ENCODE measurements around the gene TBATA. TPM values are rescaled to one million over a fixed set of nuclear protein-coding genes. Genes with fewer than 3 reads are reported as not detected.

The TBATA gene
- total RNA-seq, 1 donor from 2014 or later, result not detected

DNA sequence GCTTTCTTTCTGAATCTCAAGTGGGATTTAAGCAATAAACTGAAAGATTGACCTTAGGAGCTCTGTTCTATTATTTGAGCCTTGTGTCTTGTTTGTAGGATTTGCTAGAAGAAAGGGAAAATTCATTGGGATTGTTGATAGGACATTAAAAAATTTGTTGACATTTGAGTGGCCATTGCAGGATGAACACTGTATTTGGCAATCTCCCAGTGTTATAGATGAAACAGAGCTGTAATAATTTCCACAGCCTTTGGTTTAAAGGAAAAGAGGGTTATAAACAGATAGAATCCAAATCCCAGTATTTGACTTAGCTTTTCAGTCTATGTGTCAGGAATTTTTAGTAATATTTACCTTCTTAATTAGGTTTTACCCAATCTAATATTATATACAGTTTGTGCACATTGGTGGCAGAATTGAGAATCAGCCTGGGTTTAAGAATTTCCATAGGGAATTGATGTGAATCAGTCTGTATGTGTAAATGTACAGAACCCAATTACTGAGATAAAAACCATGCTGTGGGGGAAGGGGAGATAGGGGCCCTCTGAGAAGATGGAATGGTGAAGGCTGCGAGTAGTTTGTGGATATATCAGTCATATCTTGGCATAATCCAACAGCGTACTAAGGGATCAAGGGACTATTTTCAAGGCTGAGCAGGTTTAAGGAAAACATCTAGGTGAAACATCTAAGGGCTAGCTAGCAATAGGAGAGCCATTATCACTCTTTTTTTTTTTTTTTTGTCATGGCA is 37.1 kb upstream of the TBATA start:
- Mint-ChIP-seq H3K27ac (ENCODE audit: unreplicated experiment) (no peak overlapping the region), H3K4me3 (ENCODE audit: unreplicated experiment) (no peak overlapping the region), H3K36me3 (ENCODE audit: low read depth, unreplicated experiment) (peaks cover 16% of the 10 kb centered on the region), H3K27me3 (ENCODE audit: unreplicated experiment) (no peaks in the 10 kb centered on the region), H3K9me3 (ENCODE audit: unreplicated experiment) (no peaks in the 10 kb centered on the region), H3K4me1 (ENCODE audit: unreplicated experiment) (peaks cover 5% of the 10 kb centered on the region)
- TF ChIP-seq, protein P1, sequence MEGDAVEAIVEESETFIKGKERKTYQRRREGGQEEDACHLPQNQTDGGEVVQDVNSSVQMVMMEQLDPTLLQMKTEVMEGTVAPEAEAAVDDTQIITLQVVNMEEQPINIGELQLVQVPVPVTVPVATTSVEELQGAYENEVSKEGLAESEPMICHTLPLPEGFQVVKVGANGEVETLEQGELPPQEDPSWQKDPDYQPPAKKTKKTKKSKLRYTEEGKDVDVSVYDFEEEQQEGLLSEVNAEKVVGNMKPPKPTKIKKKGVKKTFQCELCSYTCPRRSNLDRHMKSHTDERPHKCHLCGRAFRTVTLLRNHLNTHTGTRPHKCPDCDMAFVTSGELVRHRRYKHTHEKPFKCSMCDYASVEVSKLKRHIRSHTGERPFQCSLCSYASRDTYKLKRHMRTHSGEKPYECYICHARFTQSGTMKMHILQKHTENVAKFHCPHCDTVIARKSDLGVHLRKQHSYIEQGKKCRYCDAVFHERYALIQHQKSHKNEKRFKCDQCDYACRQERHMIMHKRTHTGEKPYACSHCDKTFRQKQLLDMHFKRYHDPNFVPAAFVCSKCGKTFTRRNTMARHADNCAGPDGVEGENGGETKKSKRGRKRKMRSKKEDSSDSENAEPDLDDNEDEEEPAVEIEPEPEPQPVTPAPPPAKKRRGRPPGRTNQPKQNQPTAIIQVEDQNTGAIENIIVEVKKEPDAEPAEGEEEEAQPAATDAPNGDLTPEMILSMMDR (IDR thresholded peaks at IDR 0.05; ENCODE audit: unreplicated experiment), result no peak
- no peak for DNase-seq (ENCODE audit: low spot score)

DNA sequence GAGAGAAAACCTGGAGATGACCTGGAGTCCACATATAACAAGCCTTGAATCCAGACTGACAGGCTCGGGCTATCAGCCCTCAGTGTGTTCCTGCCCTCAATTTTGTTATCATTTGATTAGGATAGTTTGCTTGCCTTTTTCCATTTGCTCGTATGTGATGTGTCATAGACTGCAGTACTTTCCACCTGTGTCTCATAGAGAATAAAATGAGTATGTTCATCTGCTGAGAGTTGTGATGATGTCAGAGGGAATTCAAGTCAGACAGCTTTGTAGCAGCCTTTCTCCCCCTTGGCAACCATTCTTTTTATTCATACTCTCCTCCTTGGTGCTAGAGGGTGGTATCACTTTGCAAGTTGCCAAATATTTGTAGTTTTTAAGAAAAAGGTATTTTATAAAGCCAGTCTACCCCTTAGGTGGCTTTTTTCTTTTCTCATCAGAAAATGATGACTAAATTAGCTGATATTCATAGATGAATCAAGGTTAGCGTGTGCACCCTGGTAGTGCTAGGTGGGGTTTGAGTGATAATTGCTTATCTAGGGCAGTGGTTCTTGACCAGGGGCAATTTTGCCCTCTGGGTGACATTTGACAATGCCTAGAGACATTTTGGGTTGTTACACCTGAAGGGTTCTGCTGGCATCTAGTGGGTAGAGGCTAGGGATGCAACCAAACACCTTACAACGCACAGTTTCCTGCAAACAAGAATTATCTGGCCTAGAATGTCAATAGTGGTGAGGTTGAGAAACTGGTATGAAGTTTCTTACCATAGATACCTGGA is 36.0 kb upstream of the TBATA start:
- TF ChIP-seq, protein P1 (IDR thresholded peaks at IDR 0.05; ENCODE audit: unreplicated experiment), result no peak
- Mint-ChIP-seq H3K4me1 (ENCODE audit: unreplicated experiment) (peaks cover 10% of the 10 kb centered on the region), H3K27me3 (ENCODE audit: unreplicated experiment) (no peaks in the 10 kb centered on the region), H3K9me3 (ENCODE audit: unreplicated experiment) (no peaks in the 10 kb centered on the region), H3K27ac (ENCODE audit: unreplicated experiment) (peak overlapping the region; percentile 38), H3K4me3 (ENCODE audit: unreplicated experiment) (no peak overlapping the region), H3K36me3 (ENCODE audit: low read depth, unreplicated experiment) (peaks cover 16% of the 10 kb centered on the region)
- no peak for DNase-seq (ENCODE audit: low spot score)

DNA sequence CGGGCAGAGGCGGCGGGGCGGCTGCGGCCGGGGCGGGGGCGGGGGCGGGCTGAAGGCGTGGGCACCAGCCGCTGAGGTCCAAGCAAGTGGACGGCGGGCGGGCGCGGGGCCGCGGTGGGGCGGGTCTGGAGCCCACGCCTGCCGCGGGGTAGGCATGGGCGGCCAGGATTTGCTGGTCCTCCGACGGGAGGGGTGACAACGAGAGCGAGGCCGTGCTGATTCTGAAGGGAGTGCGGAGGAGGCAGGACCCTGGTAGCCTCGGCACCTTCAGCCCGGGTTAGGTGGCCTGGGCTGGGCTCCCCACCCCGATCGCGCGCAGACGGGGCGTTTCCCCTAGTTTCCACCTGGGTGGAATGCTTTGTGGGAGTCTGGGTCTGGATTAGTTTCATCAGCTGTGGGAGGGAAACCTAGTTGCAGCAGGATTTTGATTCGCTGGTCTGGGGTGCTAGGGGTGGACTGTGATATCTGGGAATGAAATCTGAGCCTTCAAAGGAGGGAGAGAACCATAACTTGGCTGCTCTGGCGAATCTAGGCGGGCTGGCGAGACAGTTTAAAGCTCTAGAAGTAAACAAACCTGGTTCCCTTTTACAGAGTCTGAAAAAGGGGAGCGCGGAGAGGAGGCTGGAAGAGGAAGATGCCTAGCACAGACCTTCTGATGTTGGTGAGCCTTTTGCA is 31.2 kb upstream of the TBATA start:
- TF ChIP-seq, protein P1 (IDR thresholded peaks at IDR 0.05; ENCODE audit: unreplicated experiment), result no peak
- H3K4me3 Mint-ChIP-seq (ENCODE audit: unreplicated experiment), result peak overlapping the region; percentile 96
- peak overlapping the region; percentile 77 for H3K27ac Mint-ChIP-seq (ENCODE audit: unreplicated experiment)
- H3K4me1 Mint-ChIP-seq (ENCODE audit: unreplicated experiment), result peaks cover 28% of the 10 kb centered on the region
- peaks cover 3% of the 10 kb centered on the region for H3K27me3 Mint-ChIP-seq (ENCODE audit: unreplicated experiment)
- DNase-seq (ENCODE audit: low spot score), result peak; percentile 71
- H3K36me3 Mint-ChIP-seq (ENCODE audit: low read depth, unreplicated experiment), result peaks cover 16% of the 10 kb centered on the region
- H3K9me3 Mint-ChIP-seq (ENCODE audit: unreplicated experiment), result no peaks in the 10 kb centered on the region

DNA sequence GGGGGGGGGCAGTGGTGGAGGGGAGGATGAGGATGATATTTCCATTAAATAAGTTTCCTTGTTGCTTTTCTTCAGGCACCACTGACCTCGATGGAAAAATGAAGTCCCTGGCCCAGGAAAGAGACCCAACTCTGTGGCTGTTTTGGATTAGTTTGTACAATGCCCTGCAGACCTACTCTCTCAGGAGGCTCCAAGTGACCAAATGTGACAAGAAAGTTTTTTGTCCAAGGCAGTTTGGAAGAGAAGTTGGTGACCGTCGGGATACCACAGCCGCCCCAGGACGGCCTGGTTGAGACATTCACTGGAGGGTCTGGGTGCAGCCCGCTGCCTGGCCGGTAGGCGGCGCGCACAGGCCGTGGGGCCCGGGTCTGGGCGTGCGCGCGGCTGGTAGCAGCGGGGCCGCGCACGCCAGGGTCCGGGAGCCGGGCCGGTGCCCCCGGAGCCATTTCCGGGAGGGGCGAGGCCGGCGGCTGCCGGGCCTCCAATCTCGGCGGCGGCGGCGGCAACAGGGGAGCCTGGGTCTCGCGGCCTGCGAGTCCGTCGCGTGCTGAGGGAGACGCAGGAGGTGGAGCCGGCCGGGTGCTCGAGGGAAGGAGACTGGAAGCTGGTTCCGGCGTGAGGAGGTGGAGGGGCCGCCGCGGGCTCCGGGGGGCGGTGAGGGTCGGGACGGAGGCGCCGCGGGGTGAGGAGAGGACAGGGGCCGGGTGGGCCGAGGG is 30.5 kb upstream of the TBATA start, which contains the start of gene SGPL1:
SGPL1 (plus strand) TSS at position 445 of the 716 bp plus-strand sequence. CDS start 906 bp downstream, outside the sequence.
- TF ChIP-seq, protein P1 (IDR thresholded peaks at IDR 0.05; ENCODE audit: unreplicated experiment), result peak; percentile 99
- Mint-ChIP-seq H3K27me3 (ENCODE audit: unreplicated experiment) (peaks cover 3% of the 10 kb centered on the region), H3K9me3 (ENCODE audit: unreplicated experiment) (no peaks in the 10 kb centered on the region), H3K36me3 (ENCODE audit: low read depth, unreplicated experiment) (peaks cover 11% of the 10 kb centered on the region), H3K4me3 (ENCODE audit: unreplicated experiment) (peak within 1 kb of the TSS; percentile 96), H3K27ac (ENCODE audit: unreplicated experiment) (peak within 1 kb of the TSS; percentile 78), H3K4me1 (ENCODE audit: unreplicated experiment) (peaks cover 31% of the 10 kb centered on the region)
- DNase-seq (ENCODE audit: low spot score), result peak; percentile 95

Measured in endothelial cell (in vitro differentiated cells).